GM19395 (cell line): ENCODE data around the gene TMEM126A.
"Not testable (repeated sequence)": the region's sequence is repeated elsewhere in the genome, so short reads cannot be mapped to it uniquely, and the experiment has no call there.

Experiments
- ATAC-seq: cut with Tn5 transposase; IDR thresholded peaks from one replicate; pipeline ENCODE4 v1.9.1; 2021; ENCODE audit warnings: mild to moderate bottlenecking, moderate library complexity; ENCODE audit not compliant: unreplicated experiment

Gene TMEM126A

DNA sequence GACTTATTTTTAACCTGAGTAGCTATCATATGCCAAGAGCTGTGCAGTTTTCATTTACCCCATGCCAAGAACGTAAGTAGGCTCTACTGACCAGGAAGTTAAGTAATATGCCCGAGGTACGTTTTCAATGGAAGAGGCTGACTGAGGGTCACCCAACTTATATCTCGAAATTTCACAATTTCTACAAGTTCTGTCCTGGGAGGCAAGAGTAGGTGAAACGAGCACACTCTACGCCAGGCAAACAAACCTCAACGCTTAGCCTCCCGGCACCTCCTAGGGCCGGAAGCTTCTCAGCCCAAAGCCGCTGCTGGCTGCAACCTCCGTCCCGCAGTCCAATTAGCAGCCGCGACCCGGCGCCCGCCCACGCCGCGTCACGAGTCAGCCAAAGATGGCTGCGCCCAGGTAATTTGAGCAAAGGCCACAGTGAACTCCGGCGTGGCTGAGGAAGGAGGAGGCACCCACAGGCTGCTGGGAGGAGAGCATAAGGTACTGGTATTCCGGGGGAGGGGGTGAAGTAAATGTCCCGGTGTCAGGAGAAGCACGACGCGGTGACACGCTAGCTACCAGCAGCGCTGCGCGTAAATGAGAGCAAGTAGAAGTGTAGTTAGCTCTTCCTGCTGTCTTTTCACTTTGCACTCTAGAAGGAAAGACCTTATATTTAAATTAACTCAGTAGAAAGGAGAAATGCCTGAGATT is at the start of gene TMEM126A:
TMEM126A (plus strand) TSS at position 364 of the 696 bp plus-strand sequence. CDS start 2,289 bp downstream, outside the sequence.
- ATAC-seq = peak; percentile 100

DNA sequence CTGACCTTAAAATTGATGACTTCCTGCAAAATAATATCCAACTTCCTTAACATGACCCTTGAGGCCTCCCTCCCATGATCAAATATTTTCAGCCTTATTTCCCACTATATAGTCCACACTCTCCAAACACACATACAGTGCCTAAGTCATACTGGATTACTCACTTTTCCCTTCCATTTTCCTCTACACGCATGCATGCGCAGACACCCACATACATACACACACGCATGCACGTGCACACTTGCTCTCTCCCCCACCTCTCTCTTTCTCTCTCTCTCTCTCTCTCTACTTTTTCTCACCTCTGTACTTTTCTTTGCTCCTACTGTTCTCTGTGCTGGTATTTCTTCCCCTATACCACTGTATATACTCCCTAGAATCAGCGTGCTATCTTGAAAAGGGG is 48.7 kb upstream of the TMEM126A start:
- ATAC-seq = no peak

DNA sequence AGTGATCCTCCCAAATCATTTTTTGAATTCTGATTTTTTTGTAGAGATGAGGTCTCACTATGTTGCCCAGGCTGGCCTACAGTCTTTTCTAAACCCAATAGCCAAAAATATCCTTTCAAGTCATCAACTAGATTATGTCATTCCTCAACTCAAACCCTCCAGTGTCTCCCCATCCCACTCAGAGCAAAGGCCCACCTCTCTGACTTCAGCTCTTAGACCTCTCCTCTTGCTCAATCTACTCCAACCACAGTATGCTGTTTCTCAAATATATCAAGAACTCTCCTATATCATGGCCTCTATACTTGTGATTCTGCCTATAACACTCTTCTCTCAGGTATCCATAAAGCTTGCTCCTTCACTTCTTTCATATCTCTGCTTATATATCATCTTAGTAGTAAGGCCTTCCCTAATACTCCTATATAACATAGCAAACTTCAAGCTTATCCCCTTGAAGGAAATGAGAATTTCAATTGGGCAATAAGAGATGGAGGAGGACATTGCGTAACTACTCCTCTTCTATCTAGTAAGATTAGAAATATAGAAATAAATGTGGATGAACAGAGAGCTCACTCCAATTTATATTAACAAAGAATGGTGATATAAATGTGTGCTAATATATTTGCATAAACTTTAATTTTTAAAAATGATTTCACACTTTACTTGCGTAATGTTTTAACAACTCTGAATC is 45.1 kb upstream of the TMEM126A start:
- no peak for ATAC-seq

DNA sequence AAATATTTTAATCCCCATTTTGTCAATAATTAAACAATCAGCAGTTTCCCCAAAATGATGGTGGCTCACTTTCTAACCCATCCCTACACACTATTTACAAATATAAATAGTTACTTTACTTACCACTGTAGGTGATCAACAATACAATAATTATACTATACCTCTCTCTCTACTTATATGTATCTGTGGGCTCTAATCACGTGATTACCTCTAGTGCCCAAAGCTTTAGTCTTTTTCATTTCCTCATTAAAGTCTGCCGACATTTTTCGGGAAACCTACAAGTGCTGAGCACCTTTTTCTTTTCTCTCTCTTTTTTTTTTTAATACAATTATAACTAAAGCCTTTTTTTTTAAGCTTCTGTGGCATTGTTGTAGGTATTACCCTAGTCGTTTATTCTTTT is 44.5 kb upstream of the TMEM126A start:
- ATAC-seq = no peak

DNA sequence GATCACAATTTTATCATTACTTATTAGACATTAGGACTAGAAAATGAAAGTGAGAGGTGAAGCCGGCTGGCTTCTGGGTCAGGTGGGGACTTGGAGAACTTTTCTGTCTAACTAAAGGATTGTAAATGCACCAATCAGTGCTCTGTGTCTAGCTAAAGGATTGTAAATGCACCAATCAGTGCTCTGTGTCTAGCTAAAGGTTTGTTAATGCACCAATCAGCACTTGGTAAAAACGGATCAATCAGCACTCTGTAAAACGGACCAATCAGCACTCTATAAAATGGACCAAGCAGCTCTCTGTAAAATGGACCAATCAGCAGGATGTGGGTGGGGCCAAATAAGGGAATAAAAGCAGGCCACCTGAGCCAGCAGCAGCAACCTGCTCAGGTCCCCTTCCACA is 41.5 kb upstream of the TMEM126A start:
- not testable (repeated sequence) for ATAC-seq

DNA sequence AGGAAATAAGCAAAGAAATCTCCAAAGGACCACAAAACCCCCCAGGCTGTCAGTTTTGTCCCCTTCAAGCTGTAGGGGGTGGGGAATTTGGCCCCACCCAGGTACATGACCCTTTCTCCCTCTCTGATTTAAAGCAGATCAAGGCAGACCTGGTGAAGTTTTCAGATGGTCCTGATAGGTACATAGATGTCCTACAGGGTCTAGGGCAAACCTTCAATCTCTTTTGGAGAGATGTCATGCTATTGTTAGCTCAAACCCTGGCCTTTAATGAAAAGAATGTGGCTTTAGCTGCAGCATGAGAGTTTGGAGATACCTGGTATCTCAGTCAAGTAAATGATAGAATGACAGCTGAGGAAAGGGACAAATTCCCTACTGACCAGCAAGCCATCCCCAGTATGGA is 39.1 kb upstream of the TMEM126A start:
- not testable (repeated sequence) for ATAC-seq

DNA sequence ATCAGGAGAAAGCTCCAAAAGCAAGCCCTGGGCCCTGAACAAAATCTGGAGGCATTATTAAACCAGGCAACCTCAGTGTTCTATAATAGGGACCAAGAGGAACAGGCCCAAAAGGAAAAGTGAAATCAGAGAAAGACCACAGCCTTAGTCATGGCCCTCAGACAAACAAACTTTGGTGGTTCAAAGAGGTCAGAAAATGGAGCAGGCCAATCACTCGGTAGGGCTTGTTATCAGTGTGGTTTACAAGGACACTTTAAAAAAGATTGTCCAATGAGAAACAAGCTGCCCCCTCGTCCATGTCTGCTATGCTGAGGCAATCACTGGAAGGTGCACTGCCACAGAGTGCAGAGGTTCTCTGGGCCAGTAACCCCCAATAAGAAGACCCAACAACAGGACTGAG is 38.5 kb upstream of the TMEM126A start:
- not testable (repeated sequence) for ATAC-seq

DNA sequence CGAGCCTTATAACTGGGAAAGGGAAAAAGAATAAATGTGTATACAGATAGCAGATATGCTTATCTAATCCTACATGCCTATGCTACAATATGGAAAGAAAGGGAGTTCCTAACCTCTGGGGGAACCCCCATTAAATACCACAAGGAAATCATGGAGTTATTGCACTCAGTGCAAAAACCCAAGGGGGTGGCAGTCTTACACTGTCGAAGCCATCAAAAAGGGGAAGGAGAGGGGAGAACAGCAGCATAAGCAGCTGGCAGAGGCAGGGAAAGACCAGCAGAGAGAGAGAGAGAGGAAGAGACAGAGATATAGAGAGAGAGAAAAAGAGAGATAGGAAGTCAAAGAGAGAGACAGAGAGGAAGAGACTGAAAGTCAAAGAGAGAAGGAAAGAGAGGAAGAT is 36.1 kb upstream of the TMEM126A start:
- not testable (repeated sequence) for ATAC-seq

DNA sequence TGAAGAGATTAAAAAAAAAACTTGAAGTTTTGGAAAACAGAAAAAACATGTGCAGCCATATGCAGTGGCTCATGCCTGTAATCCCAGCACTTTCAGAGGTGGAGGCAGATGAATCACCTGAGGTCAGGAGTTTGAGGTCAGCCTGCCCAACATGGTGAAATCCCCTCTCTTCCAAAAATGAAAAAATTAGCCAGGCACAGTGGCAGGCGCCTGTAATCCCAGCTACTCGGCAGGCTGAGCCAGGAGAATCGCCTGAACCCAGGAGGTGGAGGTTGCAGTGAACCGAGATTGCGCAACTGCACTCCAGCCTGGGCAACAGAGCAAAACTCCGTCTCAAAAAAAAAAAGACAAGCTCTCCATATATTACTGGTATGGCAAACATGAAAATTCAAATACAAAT is 28.3 kb upstream of the TMEM126A start:
- no peak for ATAC-seq

DNA sequence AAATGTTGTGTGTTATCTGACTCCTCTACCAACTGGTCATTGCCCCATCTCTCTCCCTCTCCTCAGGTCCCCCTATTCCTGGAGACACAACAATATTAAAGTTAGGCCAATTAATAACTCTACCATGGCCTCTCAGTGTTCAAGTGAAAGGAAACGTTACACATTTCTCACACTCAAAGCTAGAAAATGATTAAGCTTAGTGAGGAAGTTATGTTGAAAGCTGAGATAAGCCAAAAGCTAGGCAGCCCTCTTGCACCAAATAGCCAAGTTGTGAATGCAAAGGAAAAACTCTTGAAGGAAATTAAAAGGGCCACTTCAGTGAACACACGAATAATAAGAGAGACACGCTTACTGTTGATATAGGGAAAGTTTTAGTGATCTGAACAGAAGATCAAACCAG is 27.5 kb upstream of the TMEM126A start:
- ATAC-seq = no peak

DNA sequence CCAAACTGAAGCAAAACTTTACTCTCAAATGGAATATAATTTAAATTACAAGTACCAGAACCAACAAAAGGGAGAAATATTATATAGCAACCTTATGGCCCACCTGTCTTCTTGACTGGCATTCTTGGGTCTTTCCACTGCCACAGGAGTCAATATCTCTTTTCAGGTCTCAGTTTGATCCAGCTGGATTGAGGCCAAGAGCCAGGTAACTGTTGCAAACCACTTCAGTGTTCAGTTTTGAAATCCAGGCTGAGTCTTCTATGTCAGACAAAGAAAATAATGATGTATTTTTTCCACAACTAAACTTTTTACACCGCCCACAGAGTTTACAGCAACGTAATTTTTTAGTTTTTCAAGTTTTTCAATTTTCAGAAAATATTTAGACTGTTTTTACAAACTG is 21.3 kb upstream of the TMEM126A start:
- ATAC-seq = no peak

DNA sequence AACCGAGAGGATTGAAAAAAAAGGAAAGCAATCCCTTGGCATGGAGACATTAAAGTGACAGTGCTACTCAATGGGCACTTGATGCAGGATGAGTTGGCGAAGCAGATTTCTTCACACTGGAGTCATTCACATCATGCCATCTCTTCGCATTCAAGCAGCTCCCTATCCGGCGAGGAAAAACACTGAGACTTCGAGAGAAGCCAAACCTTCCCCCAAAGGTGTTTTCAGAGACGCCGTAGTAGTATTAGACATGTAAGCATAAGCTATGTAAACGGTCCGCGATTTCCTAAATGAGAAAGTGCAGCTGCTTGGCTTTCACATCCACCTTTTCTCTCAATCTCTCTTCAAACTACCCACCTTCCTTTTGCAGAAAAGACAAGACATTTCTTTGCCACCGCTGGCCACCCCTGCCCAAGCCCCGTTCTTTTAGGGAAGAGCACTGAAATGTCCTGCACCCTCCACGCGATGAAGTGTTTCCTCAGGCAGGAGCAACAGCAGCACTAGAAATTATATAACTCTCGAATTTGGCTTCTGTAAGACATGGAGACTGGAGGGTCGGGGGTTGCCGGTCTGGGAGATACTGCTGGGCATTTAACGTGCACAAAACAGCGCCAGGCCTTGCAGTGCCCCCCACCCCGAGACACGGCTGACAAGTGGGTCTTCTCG is 20.3 kb upstream of the TMEM126A start, which contains the start of gene DLG2:
DLG2 (minus strand) TSS at position 13 of the 666 bp plus-strand sequence.
- peak; percentile 6 for ATAC-seq

DNA sequence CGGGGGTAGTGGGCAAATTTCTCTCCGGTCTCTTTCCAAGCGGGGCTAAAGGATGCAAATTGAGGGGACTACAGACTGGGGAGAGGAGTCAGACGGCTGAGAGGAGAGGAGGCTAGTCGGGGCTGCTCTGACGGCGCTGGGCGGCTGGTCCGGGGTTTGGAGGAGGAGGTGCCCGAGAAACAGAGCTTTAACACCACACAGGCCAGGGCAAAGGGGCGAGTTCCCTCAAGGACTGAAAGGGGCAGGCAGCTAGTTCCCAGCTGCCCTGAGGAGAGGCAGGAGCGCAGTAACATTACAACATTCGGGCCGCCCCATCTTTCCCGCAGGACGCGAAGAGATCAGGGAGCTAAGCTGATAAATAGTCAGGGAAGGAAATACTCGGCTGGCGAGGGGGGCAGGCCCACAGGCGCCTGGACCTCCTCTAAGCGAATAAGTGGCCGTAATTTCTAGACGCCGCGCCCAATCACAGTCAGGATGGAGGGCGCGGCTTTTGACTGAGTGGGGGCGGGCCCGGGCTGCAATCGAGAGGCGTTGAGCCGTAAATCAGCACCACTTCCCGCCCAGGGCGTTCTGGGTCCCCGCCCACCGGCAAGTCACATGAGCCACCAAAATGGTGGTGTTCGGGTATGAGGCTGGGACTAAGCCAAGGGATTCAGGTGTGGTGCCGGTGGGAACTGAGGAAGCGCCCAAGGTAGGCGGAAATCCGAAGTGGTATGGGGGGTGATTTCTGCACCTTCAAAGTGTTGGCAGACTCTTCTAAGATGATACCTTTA is 19.6 kb upstream of the TMEM126A start, which contains the start of gene TMEM126B:
TMEM126B (plus strand) TSS at position 596 of the 773 bp plus-strand sequence; CDS start at position 611, 15 bp downstream.
- peak; percentile 99 for ATAC-seq

DNA sequence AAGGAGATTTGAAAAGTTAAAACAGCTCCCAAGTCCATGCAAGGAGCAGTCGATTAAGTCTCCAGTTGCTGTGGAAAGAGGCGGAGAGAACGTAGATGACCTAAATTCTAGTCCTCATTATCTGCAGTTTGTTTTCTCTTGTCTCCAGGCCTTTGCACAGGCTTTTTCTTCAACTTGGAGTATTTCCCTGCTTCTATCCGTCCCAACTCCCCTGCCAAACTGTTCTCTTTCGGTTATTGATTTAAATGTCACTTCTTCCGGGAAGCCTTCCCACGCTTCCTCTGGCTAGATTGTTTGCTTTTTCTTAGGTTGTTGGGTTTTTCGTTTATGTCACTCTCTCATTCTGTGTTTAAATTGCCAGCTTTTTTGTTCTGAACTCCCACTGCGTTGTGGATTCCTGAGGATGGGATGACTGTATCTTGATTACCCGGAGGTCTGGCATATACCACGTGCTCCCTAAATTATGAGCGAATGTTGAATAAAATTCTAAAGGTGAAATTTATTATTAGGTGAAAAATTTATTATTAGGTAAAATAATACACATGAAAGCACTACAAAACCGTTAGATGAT is 18.9 kb upstream of the TMEM126A start:
- peak; percentile 22 for ATAC-seq

DNA sequence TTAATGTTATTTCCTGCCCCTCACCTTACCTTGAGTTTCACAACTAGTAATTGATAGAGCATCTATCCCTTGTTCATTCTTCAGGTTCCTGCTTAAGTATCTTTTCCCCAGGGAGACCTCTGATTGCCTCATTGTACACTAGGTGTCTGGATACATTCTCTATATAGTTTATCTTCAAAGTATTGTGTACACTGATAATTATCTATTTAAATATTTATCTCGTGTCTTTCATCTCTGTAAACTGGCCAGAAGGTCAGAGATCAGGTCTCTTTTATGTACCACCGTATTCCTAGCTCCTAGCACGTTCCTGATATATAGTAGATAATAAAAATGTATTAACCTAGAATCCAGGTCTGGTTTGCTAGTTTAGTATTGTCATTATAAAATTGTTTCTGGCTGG is 13.0 kb upstream of the TMEM126A start:
- no peak for ATAC-seq

DNA sequence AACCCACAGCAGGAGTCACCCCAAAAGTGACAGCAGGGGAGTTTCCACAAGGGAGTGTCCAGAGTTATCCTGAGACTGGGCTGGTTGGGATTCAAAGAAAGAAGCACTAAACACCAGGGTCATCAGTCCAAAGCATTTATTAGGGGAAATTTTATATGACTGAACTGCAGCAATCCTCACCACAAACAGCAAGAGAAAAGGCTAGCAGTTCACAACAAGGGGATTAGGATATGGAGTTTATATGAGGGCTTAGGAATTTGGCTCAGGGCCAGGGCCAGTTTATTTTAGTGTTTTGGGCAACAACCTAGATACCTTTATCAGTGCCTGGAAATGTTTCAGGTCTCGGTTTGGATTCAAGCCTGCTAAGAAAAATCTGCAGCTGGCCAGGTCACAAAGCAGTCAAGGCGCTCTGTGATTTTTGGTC is 4.6 kb upstream of the TMEM126A start:
- no peak for ATAC-seq

DNA sequence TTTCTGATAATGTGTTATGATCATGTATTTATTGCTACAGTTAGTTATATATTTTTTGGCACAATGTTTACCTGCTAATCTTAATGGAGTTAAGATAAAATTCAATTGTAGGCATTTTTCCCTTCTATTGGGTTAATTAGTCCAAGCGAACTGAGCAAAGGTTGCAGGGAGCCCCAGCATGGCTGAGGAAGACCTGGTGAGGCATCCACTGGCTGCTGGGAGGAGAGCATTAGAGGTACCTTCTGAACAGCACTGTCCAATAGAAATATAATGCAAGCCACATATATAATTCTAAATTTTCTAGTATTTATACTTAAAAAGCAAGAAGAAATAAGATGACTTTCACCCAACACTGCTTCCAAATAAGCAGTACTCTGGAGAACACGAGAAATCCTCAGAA is 689 bp upstream of the TMEM126A start:
- ATAC-seq = peak; percentile 12

DNA sequence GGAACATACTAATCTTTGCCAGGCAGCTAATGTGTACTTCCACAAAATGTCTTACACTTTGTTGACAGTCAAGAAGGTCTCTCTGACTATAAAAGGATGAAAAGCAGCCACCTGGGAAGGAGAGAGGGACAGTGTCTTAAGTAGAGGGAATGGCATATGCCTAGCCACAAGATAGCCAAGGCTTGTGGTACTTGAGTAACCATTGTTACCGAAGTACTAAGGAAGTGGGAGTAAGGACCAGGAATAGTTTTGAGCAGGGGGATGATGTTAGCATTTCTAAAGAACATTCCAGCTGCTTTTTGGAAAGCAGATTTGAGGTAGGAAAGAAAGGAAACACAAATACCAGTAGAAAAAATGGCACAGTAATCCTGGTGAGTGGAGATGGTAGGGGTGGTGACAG is 3.4 kb downstream of the TMEM126A start:
- ATAC-seq = no peak

DNA sequence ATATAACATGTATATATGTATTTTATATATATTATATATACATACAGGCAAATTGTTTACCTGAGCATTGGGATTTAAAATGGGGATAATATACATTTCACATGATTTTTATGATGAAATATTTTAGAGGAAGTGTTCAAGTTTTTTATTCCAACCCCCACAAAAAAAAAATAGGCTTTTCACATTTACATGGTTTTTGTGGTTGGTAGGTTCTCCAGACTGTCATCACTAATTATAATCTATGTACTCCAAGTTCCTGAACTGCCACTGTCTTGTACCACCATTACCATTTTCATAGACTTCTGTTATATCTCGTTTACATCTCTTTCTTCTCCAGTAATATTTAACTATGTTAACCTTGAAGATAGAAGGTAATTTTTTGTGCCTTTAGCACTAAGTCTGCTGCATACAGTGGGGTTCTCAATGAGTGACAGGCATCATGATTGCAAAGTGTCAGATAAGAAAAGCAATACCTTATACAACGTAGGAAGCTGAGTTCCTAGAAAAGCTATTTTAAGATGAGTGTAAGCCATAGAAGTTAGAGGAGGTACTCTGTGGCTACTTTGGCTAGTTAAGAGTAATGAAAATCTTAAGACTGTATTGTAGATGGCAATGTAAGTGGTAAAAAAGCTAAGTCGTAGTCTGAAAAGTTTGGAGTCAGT is 5.2 kb downstream of the TMEM126A start:
- no peak for ATAC-seq

DNA sequence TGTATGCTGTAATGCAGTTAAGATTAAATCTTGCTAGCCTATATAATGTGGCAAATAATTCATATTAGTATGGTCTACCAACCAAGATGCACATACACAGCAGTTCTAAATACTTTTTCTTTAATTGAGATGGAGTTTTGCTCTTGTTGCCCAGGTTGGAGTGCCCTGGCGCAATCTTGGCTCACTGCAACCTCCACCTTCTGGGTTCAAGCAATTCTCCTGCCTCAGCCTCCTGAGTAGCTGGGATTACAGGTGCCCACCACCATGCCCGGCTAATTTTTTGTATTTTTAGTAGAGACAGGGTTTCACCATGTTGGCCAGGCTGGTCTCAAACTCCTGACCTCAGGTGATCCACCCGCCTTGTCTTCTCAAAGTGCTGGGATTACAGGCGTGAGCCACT is 6.6 kb downstream of the TMEM126A start:
- not testable (repeated sequence) for ATAC-seq
